Erythroblast (primary cell): ENCODE results near the gene MAGEL2.

ENCODE experiments used
- DNase-seq, 2 experiments: peaks; one replicate each; lab custom pipeline; 2025; lab: John Stamatoyannopoulos, UW
- GATA1 ChIP-seq: IDR thresholded peaks from 2 replicates; pipeline ENCODE4 v1.6.1; 2011; ENCODE audit warnings: low read depth, mild to moderate bottlenecking, control low read depth, low read length, moderate library complexity
- POLR2A ChIP-seq: IDR thresholded peaks from 2 replicates; pipeline ENCODE4 v1.6.1; 2011; ENCODE audit warnings: mild to moderate bottlenecking, low read length

MAGEL2 gene

DNA sequence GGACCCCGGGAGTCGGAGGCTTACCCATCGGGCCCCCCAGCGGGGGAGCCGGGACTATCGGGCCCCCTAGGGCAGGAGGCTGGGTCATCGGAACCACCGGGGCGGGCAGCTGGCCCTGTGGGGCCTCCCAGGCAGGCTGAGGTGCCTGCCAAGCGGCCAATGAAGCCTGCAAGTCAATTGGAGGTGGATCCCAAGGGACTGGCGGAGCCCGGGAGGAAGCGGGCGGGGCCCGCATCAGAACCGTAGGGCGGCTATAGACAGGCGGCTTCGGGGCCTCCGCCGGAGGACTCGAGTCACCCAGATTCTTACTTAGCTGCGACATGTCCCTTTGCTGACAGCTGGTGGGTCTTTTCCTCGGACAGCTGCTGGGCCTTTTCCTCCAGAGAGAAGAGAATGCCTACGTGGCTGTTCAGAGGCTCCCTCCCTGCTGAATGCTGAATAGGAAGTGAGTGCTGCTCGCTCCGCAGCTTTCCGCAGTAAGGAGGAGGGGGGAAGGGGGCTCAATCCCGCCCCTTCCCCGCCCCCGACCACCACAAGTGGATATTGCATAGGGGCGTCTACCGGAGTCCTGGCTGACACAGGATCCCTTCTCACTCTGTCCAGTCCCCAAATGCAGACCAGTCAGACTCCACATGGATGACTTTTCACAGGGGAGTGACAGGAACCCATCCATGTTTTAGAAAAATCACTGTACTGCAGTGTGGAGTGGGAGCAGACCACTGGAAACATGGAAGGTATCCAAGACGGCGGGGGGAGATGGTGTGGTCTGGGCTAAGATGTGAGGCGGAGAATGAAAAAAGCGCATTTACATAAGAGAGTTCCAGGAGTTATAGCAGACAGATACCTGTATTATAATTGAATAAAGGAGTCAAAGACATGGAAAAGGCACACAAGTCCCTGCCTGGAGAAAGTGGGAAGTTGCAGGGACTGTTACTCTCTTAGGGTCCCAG, at the start of gene MAGEL2:
Gene MAGEL2, minus strand, starts transcription at position 447 of the 950 bp plus-strand sequence. Its CDS starts 125 bp downstream, at position 322.
- TF ChIP-seq GATA1 (no peak), POLR2A (no peak)
- DNase-seq: no peak

- no peak for DNase-seq
- TF ChIP-seq POLR2A (no peak), GATA1 (no peak)
Measured at GRCh38 chr15:23695282-23695681, 47.6 kb upstream of the MAGEL2 start.

DNA sequence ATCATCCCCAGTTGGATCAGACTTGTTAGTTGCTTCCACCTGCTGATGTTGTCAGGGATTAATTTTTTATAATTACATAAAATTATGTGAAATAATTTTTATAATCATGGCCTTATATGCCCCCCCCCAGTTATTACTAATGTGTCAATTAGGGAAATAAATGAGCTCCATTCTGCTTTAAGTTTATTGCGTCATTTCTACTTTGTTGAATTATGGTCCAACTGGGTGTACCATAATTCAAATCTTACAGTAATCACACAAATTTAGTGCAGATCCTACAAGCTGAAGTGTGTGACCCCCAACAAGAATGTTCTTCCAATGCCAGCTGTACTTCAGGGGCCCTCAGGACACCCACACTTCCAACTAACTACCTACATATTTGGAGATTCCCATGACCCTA, 46.9 kb upstream of the MAGEL2 start:
- DNase-seq: no peak
- TF ChIP-seq GATA1 (no peak), POLR2A (no peak)

DNA sequence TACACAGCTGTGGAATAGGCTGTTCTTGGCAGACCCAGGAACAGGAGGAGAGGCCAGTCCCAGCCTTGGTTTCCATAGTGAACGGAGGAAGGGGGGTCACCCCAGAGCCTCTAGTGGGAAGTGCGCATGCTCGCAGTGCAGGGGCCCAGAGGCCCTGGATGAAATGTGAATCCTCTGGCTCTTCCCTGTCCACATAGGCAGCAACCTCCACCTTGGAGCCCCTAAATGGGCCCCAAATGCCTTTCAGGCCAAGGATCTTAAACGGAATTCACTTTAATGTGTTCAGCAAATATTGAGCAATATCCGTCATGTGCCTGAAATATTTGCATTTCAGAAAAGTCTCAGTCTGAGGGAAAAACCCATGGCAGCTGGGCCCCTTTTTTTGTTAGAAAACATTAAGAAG, 42.8 kb upstream of the MAGEL2 start:
- DNase-seq: no peak
- TF ChIP-seq GATA1 (no peak), POLR2A (no peak)

GRCh38 chr15:23690015-23690414, 42.3 kb upstream of the MAGEL2 start:
- TF ChIP-seq POLR2A: no peak
- no peak for TF ChIP-seq GATA1
- no peak for DNase-seq

GRCh38 chr15:23687143-23687470, 39.4 kb upstream of the MAGEL2 start, which contains the start of gene NDN:
Gene NDN, minus strand, starts transcription at chr15:23687305. Its CDS starts 88 bp downstream, at chr15:23687217.
- DNase-seq: no peak
- TF ChIP-seq GATA1 (no peak), POLR2A (no peak)

GRCh38 chr15:23686466-23687142, 38.9 kb upstream of the MAGEL2 start:
- DNase-seq: no peak
- TF ChIP-seq GATA1 (no peak), POLR2A (no peak)

- TF ChIP-seq GATA1 (no peak), POLR2A (no peak)
- DNase-seq: no peak
Measured at GRCh38 chr15:23671481-23671880, 23.8 kb upstream of the MAGEL2 start.

GRCh38 chr15:23670970-23671369, 23.3 kb upstream of the MAGEL2 start:
- no peak for DNase-seq
- no peak for TF ChIP-seq POLR2A
- no peak for TF ChIP-seq GATA1

GRCh38 chr15:23663232-23663631, 15.6 kb upstream of the MAGEL2 start:
- no peak for DNase-seq
- TF ChIP-seq POLR2A (no peak), GATA1 (no peak)

DNA sequence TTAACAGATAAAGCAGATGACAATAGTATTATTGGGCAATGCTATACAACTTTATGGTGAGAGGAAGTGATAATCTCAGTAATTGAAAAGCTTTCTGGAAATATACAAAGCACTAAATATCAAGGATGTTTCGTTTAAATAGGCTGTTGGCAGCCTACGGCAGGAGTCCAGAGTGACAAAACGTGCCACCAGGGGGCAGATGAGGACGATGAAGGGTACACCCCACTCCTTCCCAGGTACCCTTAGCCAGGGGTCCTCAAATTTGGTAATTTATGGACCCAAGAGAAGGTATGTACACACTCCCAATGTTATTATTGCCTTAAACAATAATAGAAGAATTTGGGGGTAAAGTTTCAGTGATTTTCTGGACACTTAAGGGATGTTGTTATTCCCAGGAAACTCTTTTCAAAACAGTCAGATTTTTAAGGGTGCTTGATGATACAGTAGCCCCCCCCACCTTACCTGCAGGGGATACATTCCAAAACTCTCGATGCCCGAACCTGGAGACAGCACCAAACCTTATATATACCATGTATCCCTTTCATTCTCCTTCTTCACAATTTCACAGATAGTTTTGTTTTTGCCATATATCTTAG, 1.4 kb upstream of the MAGEL2 start:
- TF ChIP-seq POLR2A: no peak
- no peak for TF ChIP-seq GATA1
- DNase-seq: peak in 1 of 2 experiments; percentile 28

GRCh38 chr15:23647001-23647295, 719 bp downstream of the MAGEL2 start:
- no peak for TF ChIP-seq GATA1
- TF ChIP-seq POLR2A: no peak
- no peak for DNase-seq

GRCh38 chr15:23646165-23647000, 1.3 kb downstream of the MAGEL2 start:
- no peak for DNase-seq
- TF ChIP-seq GATA1: no peak
- TF ChIP-seq POLR2A: no peak
